H9 (cell line): ENCODE measurements around the gene EGFL6. TPM values are rescaled to one million over a fixed set of nuclear protein-coding genes. Genes with fewer than 3 reads are reported as not detected.

Experiments
- DNase-seq: peaks from one replicate; pipeline ENCODE4 v3.0.0-alpha.2; 2017
- H2AFZ ChIP-seq: one replicate; pipeline ENCODE4 v1.6.1; 2013; ENCODE audit warnings: mild to moderate bottlenecking, low read length, control low read depth, moderate library complexity
- H2AK5ac ChIP-seq: 2 replicates; pipeline ENCODE4 v1.6.1; 2013; ENCODE audit warnings: low read length, control low read depth, mixed read lengths; ENCODE audit not compliant: insufficient read length
- H2BK120ac ChIP-seq: one replicate; pipeline ENCODE4 v1.6.1; 2013; ENCODE audit warnings: low read depth, mild to moderate bottlenecking, low read length, control low read depth, inconsistent platforms; ENCODE audit not compliant: poor library complexity, severe bottlenecking
- H2BK12ac ChIP-seq: 2 replicates; pipeline ENCODE4 v1.6.1; 2013; ENCODE audit warnings: low read length, control low read depth, mixed read lengths, low read depth; ENCODE audit not compliant: insufficient read length
- H2BK15ac ChIP-seq: 2 replicates; pipeline ENCODE4 v1.6.1; 2013; ENCODE audit warnings: low read depth, low read length, control low read depth
- H2BK20ac ChIP-seq: one replicate; pipeline ENCODE4 v1.6.1; 2013; ENCODE audit warnings: low read depth, mild to moderate bottlenecking, low read length, control low read depth, inconsistent platforms; ENCODE audit not compliant: poor library complexity, severe bottlenecking
- H2BK5ac ChIP-seq: 2 replicates; pipeline ENCODE4 v1.6.1; 2013; ENCODE audit warnings: low read length, control low read depth, mixed read lengths; ENCODE audit not compliant: insufficient read length
- H3K14ac ChIP-seq: 2 replicates; pipeline ENCODE4 v1.6.1; 2013; ENCODE audit warnings: low read length, control low read depth; ENCODE audit not compliant: insufficient read depth
- H3K18ac ChIP-seq: 2 replicates; pipeline ENCODE4 v1.6.1; 2013; ENCODE audit warnings: low read depth, mild to moderate bottlenecking, mixed read lengths, low read length, control low read depth; ENCODE audit not compliant: insufficient read length
- H3K23ac ChIP-seq: 2 replicates; pipeline ENCODE4 v1.6.1; 2013; ENCODE audit warnings: low read length, control low read depth, mixed read lengths, low read depth; ENCODE audit not compliant: insufficient read length
- H3K23me2 ChIP-seq: 2 replicates; pipeline ENCODE4 v1.6.1; 2013; ENCODE audit warnings: low read depth, mild to moderate bottlenecking, mixed read lengths, low read length, control low read depth; ENCODE audit not compliant: insufficient read length, poor library complexity, severe bottlenecking
- H3K27ac ChIP-seq: 2 replicates; pipeline ENCODE4 v1.5.1; 2013; ENCODE audit warnings: low read length, control low read depth, mixed read lengths, low read depth; ENCODE audit not compliant: insufficient read length
- H3K27me3 ChIP-seq: 2 replicates; pipeline ENCODE4 v1.6.1; 2013; ENCODE audit warnings: low read length, control low read depth, inconsistent platforms; ENCODE audit not compliant: insufficient read depth
- H3K4ac ChIP-seq: 2 replicates; pipeline ENCODE4 v1.6.1; 2013; ENCODE audit warnings: low read depth, mild to moderate bottlenecking, control low read depth, inconsistent platforms, low read length, moderate library complexity
- H3K4me1 ChIP-seq: 2 replicates; pipeline ENCODE4 v1.6.1; 2013; ENCODE audit warnings: low read length, control low read depth, inconsistent platforms; ENCODE audit not compliant: insufficient read depth
- H3K4me2 ChIP-seq: 2 replicates; pipeline ENCODE4 v1.6.1; 2013; ENCODE audit warnings: low read length, control low read depth, mixed read lengths; ENCODE audit not compliant: insufficient read length, insufficient read depth
- H3K56ac ChIP-seq: 2 replicates; pipeline ENCODE4 v1.6.1; 2013; ENCODE audit warnings: low read depth, mild to moderate bottlenecking, mixed read lengths, low read length, control low read depth; ENCODE audit not compliant: insufficient read length
- H3K79me1 ChIP-seq: 2 replicates; pipeline ENCODE4 v1.6.1; 2013; ENCODE audit warnings: low read depth, mild to moderate bottlenecking, moderate library complexity, low read length, control low read depth, inconsistent platforms; ENCODE audit not compliant: insufficient read depth, poor library complexity, severe bottlenecking
- H3K79me2 ChIP-seq: 2 replicates; pipeline ENCODE4 v1.6.1; 2013; ENCODE audit warnings: low read length, control low read depth, inconsistent platforms; ENCODE audit not compliant: insufficient read depth
- H3K9ac ChIP-seq: 2 replicates; pipeline ENCODE4 v1.6.1; 2013; ENCODE audit warnings: low read length, control low read depth, mixed read lengths; ENCODE audit not compliant: insufficient read length; ENCODE audit errors: extremely low read depth
- H3K9me3 ChIP-seq: one replicate; pipeline ENCODE4 v1.6.1; 2013; ENCODE audit warnings: low read depth, low read length, inconsistent platforms; ENCODE audit not compliant: control insufficient read depth
- H3T11ph ChIP-seq: one replicate; pipeline ENCODE4 v1.6.1; 2013; ENCODE audit warnings: mild to moderate bottlenecking, low read length, control low read depth, inconsistent platforms
- H4K20me1 ChIP-seq: one replicate; pipeline ENCODE4 v1.6.1; 2013; ENCODE audit not compliant: control insufficient read depth, insufficient read length, insufficient read depth
- H4K5ac ChIP-seq: 2 replicates; pipeline ENCODE4 v1.6.1; 2013; ENCODE audit warnings: low read depth, mild to moderate bottlenecking, mixed read lengths, low read length, control low read depth; ENCODE audit not compliant: insufficient read length
- H4K8ac ChIP-seq: replicated peaks from 2 replicates; pipeline ENCODE4 v1.6.1; 2013; ENCODE audit warnings: low read length, control low read depth, mixed read lengths, low read depth; ENCODE audit not compliant: insufficient read length
- H4K91ac ChIP-seq: 2 replicates; pipeline ENCODE4 v1.6.1; 2013; ENCODE audit warnings: low read depth, mild to moderate bottlenecking, moderate library complexity, mixed read lengths, low read length, control low read depth; ENCODE audit not compliant: insufficient read length
- H3K27ac Mint-ChIP-seq, 3 experiments: 2 replicates in 2 of 3; 3 replicates in 1 of 3; pipeline ENCODE4 v1.8.0; 2020 to 2021; ENCODE audit warnings: mixed read lengths in 3 of 3, mild to moderate bottlenecking in 1 of 3, moderate library complexity in 1 of 3
- H3K27me3 Mint-ChIP-seq: 2 replicates; pipeline ENCODE4 v1.8.0; 2021; ENCODE audit warnings: low read depth, mild to moderate bottlenecking, moderate library complexity, mixed read lengths
- H3K36me3 Mint-ChIP-seq, 3 experiments: 2 replicates in 2 of 3; 3 replicates in 1 of 3; pipeline ENCODE4 v1.8.0; 2020 to 2021; ENCODE audit warnings: low read depth in 3 of 3, mixed read lengths in 3 of 3; ENCODE audit not compliant: insufficient read depth in 1 of 3
- H3K4me1 Mint-ChIP-seq, 2 experiments: 2 replicates each; pipeline ENCODE4 v1.8.0; 2020; ENCODE audit warnings: mixed read lengths in 2 of 2
- H3K4me3 Mint-ChIP-seq, 2 experiments: 2 replicates in 1 of 2; 3 replicates in 1 of 2; pipeline ENCODE4 v1.8.0; 2020 to 2021; ENCODE audit warnings: mild to moderate bottlenecking in 2 of 2, mixed read lengths in 2 of 2, moderate library complexity in 1 of 2
- H3K9me3 Mint-ChIP-seq, 2 experiments: 2 replicates in 1 of 2; 3 replicates in 1 of 2; pipeline ENCODE4 v1.8.0; 2020; ENCODE audit warnings: mild to moderate bottlenecking in 2 of 2, mixed read lengths in 2 of 2, moderate library complexity in 1 of 2
- CTCF ChIP-seq: fragments of 200-600 bp; sonication (generic); conservative IDR thresholded peaks from 3 replicates; pipeline ENCODE4 v1.8.0; 2021; ENCODE audit warnings: antibody characterized with exemption, mild to moderate bottlenecking
- WGBS: extraction: QIAGEN DNeasy Blood & Tissue Kit; methylation state at CpG from one replicate; pipeline ENCODE4 v1.1.7; 2013; ENCODE audit warnings: missing lambda C conversion rate, low lambda C conversion rate, mixed read lengths; ENCODE audit not compliant: insufficient read length; ENCODE audit errors: extremely low coverage; 5-methylcytosine and 5-hydroxymethylcytosine counted together
- total RNA-seq: library from RNA; stranded (reverse); gene quantifications from 2 replicates; pipeline ENCODE4 v1.2.1, GENCODE V29; 2021

The EGFL6 gene
- total RNA-seq, 1 experiment from 2014 or later: 0.94 TPM

- H3K27ac Mint-ChIP-seq: no peak overlapping the region
- Histone ChIP-seq H3T11ph (no peak overlapping the region), H3K18ac (no peak overlapping the region), H4K91ac (no peak overlapping the region), H4K5ac (no peak overlapping the region), H3K4me1 (no peaks in the 10 kb centered on the region; the same call in 1 of the 2 replicates), H3K9me3 (no peaks in the 10 kb centered on the region), H3K56ac (no peak overlapping the region), H3K79me2 (no peaks in the 10 kb centered on the region), H3K4me2 (peak overlapping the region; percentile 79), H2AFZ (no peak overlapping the region), H2BK12ac (no peak overlapping the region), H3K23me2 (no peaks in the 10 kb centered on the region), H2BK15ac (no peak overlapping the region), H3K27ac (no peak overlapping the region), H3K14ac (no peak overlapping the region), H2BK20ac (no peak overlapping the region), H4K20me1 (no peaks in the 10 kb centered on the region), H2BK120ac (no peak overlapping the region), H3K4ac (no peak overlapping the region), H2BK5ac (no peak overlapping the region), H3K23ac (no peak overlapping the region), H3K79me1 (no peaks in the 10 kb centered on the region), H4K8ac (no peak overlapping the region), H2AK5ac (no peak overlapping the region), H3K27me3 (no peaks in the 10 kb centered on the region), H3K9ac (peak overlapping the region; percentile 60)
- peak overlapping the region; percentile 78 to 85 for H3K4me3 Mint-ChIP-seq
- H3K36me3 Mint-ChIP-seq: peaks cover 0 to 16% (median 8%) of the 10 kb centered on the region in 3 experiments; a peak in 3 of 7 replicates
- peaks cover 32 to 54% of the 10 kb centered on the region in 2 experiments for H3K9me3 Mint-ChIP-seq
- no peaks in the 10 kb centered on the region; the same call in 1 of the 2 replicates for H3K27me3 Mint-ChIP-seq
- 0 out of 4 replicates have a peak, but pooled peaks cover 2 to 4% of the 10 kb centered on the region in 2 experiments for H3K4me1 Mint-ChIP-seq
- DNase-seq: no peak
- WGBS: no CpG with 5 or more reads among the region's 7 CpGs
- no peak for TF ChIP-seq CTCF
Measured at GRCh38 chrX:13652287-13652793, 82.9 kb downstream of the EGFL6 start.
